ENCODE data around the gene GLI3.

GLI3 gene

GRCh38 chr7:42133321-42133720 is 103.7 kb downstream of the GLI3 start:
- no peak overlapping the region for H3K27ac Mint-ChIP-seq
- H3K36me3 Mint-ChIP-seq, result no peaks in the 10 kb centered on the region
- DNase-seq (ENCODE audit: low spot score in 2 of 2) (no peak), ATAC-seq (no peak)
- peaks cover 5% of the 10 kb centered on the region for H3K9me3 Mint-ChIP-seq
- H3K4me3 Mint-ChIP-seq, result no peak overlapping the region
- no peaks in the 10 kb centered on the region for H3K4me1 Mint-ChIP-seq

GRCh38 chr7:42128703-42129102 is 108.3 kb downstream of the GLI3 start:
- DNase-seq (ENCODE audit: low spot score in 2 of 2) (no peak), ATAC-seq (no peak)
- H3K9me3 Mint-ChIP-seq, result peaks cover 8% of the 10 kb centered on the region
- H3K27ac Mint-ChIP-seq, result no peak overlapping the region
- no peak overlapping the region for H3K4me3 Mint-ChIP-seq
- no peaks in the 10 kb centered on the region for H3K4me1 Mint-ChIP-seq
- no peaks in the 10 kb centered on the region for H3K36me3 Mint-ChIP-seq

GRCh38 chr7:42127232-42127622 is 109.8 kb downstream of the GLI3 start:
- no peaks in the 10 kb centered on the region for H3K4me1 Mint-ChIP-seq
- H3K36me3 Mint-ChIP-seq, result no peaks in the 10 kb centered on the region
- peaks cover 8% of the 10 kb centered on the region for H3K9me3 Mint-ChIP-seq
- DNase-seq (ENCODE audit: low spot score in 2 of 2), result no peak
- no peak overlapping the region for H3K4me3 Mint-ChIP-seq
- no peak overlapping the region for H3K27ac Mint-ChIP-seq
- no peak for ATAC-seq

- no peak for ATAC-seq
Measured at GRCh38 chr7:42126475-42127231, 110.4 kb downstream of the GLI3 start.

GRCh38 chr7:42125321-42125720 is 111.7 kb downstream of the GLI3 start:
- Mint-ChIP-seq H3K36me3 (no peaks in the 10 kb centered on the region), H3K9me3 (peaks cover 6% of the 10 kb centered on the region), H3K4me1 (no peaks in the 10 kb centered on the region), H3K4me3 (no peak overlapping the region), H3K27ac (no peak overlapping the region)
- ATAC-seq, result no peak
- DNase-seq (ENCODE audit: low spot score in 2 of 2), result no peak

More at GRCh38 chr7:42126475-42127231, 110.4 kb downstream of the GLI3 start:
- Mint-ChIP-seq H3K27ac (no peak overlapping the region), H3K4me1 (no peaks in the 10 kb centered on the region), H3K4me3 (no peak overlapping the region), H3K9me3 (peaks cover 8% of the 10 kb centered on the region), H3K36me3 (no peaks in the 10 kb centered on the region)
- no peak for DNase-seq (ENCODE audit: low spot score in 2 of 2)

GRCh38 chr7:42123716-42124115 is 113.3 kb downstream of the GLI3 start:
- ATAC-seq (no peak), DNase-seq (ENCODE audit: low spot score in 2 of 2) (no peak)
- H3K27ac Mint-ChIP-seq, result no peak overlapping the region
- H3K36me3 Mint-ChIP-seq, result no peaks in the 10 kb centered on the region
- H3K4me1 Mint-ChIP-seq, result no peaks in the 10 kb centered on the region
- peaks cover 2% of the 10 kb centered on the region for H3K9me3 Mint-ChIP-seq
- H3K4me3 Mint-ChIP-seq, result no peak overlapping the region

GRCh38 chr7:42120191-42120590 is 116.8 kb downstream of the GLI3 start:
- Mint-ChIP-seq H3K4me1 (no peaks in the 10 kb centered on the region), H3K9me3 (peaks cover 2% of the 10 kb centered on the region), H3K4me3 (no peak overlapping the region), H3K36me3 (no peaks in the 10 kb centered on the region), H3K27ac (no peak overlapping the region)
- no peak for ATAC-seq
- DNase-seq (ENCODE audit: low spot score in 2 of 2), result no peak

- Mint-ChIP-seq H3K36me3 (no peaks in the 10 kb centered on the region), H3K9me3 (no peaks in the 10 kb centered on the region), H3K4me3 (no peak overlapping the region), H3K4me1 (no peaks in the 10 kb centered on the region), H3K27ac (no peak overlapping the region)
- ATAC-seq (no peak), DNase-seq (ENCODE audit: low spot score in 2 of 2) (no peak)
Measured at GRCh38 chr7:42117201-42117600, 119.8 kb downstream of the GLI3 start.

- Mint-ChIP-seq H3K4me1 (no peaks in the 10 kb centered on the region), H3K4me3 (no peak overlapping the region), H3K36me3 (no peaks in the 10 kb centered on the region), H3K9me3 (no peaks in the 10 kb centered on the region), H3K27ac (no peak overlapping the region)
- ATAC-seq, result no peak
- DNase-seq (ENCODE audit: low spot score in 2 of 2), result no peak
Measured at GRCh38 chr7:42115795-42116194, 121.2 kb downstream of the GLI3 start.

- no peak overlapping the region for H3K27ac Mint-ChIP-seq
- no peak for ATAC-seq
Measured at GRCh38 chr7:42110333-42110732, 126.7 kb downstream of the GLI3 start.

GRCh38 chr7:42108803-42109528 is 128.0 kb downstream of the GLI3 start:
- no peaks in the 10 kb centered on the region for H3K9me3 Mint-ChIP-seq
- H3K4me3 Mint-ChIP-seq, result no peak overlapping the region
- no peak for ATAC-seq
- H3K27ac Mint-ChIP-seq, result no peak overlapping the region
- H3K36me3 Mint-ChIP-seq, result no peaks in the 10 kb centered on the region
- DNase-seq (ENCODE audit: low spot score in 2 of 2), result no peak
- no peaks in the 10 kb centered on the region for H3K4me1 Mint-ChIP-seq

More at GRCh38 chr7:42110333-42110732, 126.7 kb downstream of the GLI3 start:
- DNase-seq (ENCODE audit: low spot score in 2 of 2), result no peak
- Mint-ChIP-seq H3K36me3 (no peaks in the 10 kb centered on the region), H3K4me3 (no peak overlapping the region), H3K4me1 (no peaks in the 10 kb centered on the region), H3K9me3 (no peaks in the 10 kb centered on the region)

GRCh38 chr7:42107484-42108240 is 129.3 kb downstream of the GLI3 start:
- DNase-seq (ENCODE audit: low spot score in 2 of 2) (no peak), ATAC-seq (no peak)
- Mint-ChIP-seq H3K9me3 (no peaks in the 10 kb centered on the region), H3K27ac (no peak overlapping the region), H3K4me1 (no peaks in the 10 kb centered on the region), H3K4me3 (no peak overlapping the region), H3K36me3 (no peaks in the 10 kb centered on the region)

GRCh38 chr7:42106562-42106961 is 130.4 kb downstream of the GLI3 start:
- Mint-ChIP-seq H3K36me3 (no peaks in the 10 kb centered on the region), H3K4me3 (no peak overlapping the region), H3K27ac (no peak overlapping the region), H3K4me1 (no peaks in the 10 kb centered on the region), H3K9me3 (no peaks in the 10 kb centered on the region)
- ATAC-seq (no peak), DNase-seq (ENCODE audit: low spot score in 2 of 2) (no peak)

GRCh38 chr7:42105554-42106358 is 131.3 kb downstream of the GLI3 start:
- H3K4me3 Mint-ChIP-seq, result no peak overlapping the region
- no peaks in the 10 kb centered on the region for H3K9me3 Mint-ChIP-seq
- no peaks in the 10 kb centered on the region for H3K36me3 Mint-ChIP-seq
- H3K4me1 Mint-ChIP-seq, result no peaks in the 10 kb centered on the region
- DNase-seq (ENCODE audit: low spot score in 2 of 2) (no peak), ATAC-seq (no peak)
- H3K27ac Mint-ChIP-seq, result no peak overlapping the region

- ATAC-seq (no peak), DNase-seq (ENCODE audit: low spot score in 2 of 2) (no peak)
- Mint-ChIP-seq H3K36me3 (no peaks in the 10 kb centered on the region), H3K9me3 (no peaks in the 10 kb centered on the region), H3K4me1 (no peaks in the 10 kb centered on the region), H3K27ac (no peak overlapping the region), H3K4me3 (no peak overlapping the region)
Measured at GRCh38 chr7:42104694-42105093, 132.3 kb downstream of the GLI3 start.
